Activated T-cell treated with anti-CD3 and anti-CD28 coated beads, Interleukin-2, amount 50 U/mL, for 4 hours (primary cell): ENCODE results near the gene TACC2. TPM values are rescaled to one million over a fixed set of nuclear protein-coding genes. Genes with fewer than 3 reads are reported as not detected.

ENCODE experiments used
- ATAC-seq, 2 donors: fragments of 200-7000 bp; cut with Tn5 transposase; one replicate each; pipeline ENCODE4 v1.10.0; 2021
- DNase-seq: peaks from one replicate; pipeline ENCODE4 v3.0.0-alpha.2; 2020
- H3K27me3 Mint-ChIP-seq: one replicate; pipeline ENCODE4 v1.8.0; 2021; ENCODE audit warnings: low read depth, mixed read lengths
- H3K36me3 Mint-ChIP-seq: one replicate; pipeline ENCODE4 v1.8.0; 2022; ENCODE audit warnings: mixed read lengths; ENCODE audit not compliant: insufficient read depth
- H3K4me1 Mint-ChIP-seq: one replicate; pipeline ENCODE4 v1.8.0; 2021; ENCODE audit warnings: low read depth, mixed read lengths
- H3K4me3 Mint-ChIP-seq: one replicate; pipeline ENCODE4 v1.8.0; 2021; ENCODE audit warnings: mild to moderate bottlenecking, moderate library complexity, mixed read lengths
- H3K9me3 Mint-ChIP-seq: one replicate; pipeline ENCODE4 v1.8.0; 2021; ENCODE audit warnings: mixed read lengths
- total RNA-seq, 3 donors: library from RNA; stranded (reverse); gene quantifications; one replicate each; pipeline ENCODE4 v1.2.1, GENCODE V29; 2021

Gene TACC2
- total RNA-seq, 3 donors from 2014 or later = 0.21 to 0.57 (median 0.43) TPM

DNA sequence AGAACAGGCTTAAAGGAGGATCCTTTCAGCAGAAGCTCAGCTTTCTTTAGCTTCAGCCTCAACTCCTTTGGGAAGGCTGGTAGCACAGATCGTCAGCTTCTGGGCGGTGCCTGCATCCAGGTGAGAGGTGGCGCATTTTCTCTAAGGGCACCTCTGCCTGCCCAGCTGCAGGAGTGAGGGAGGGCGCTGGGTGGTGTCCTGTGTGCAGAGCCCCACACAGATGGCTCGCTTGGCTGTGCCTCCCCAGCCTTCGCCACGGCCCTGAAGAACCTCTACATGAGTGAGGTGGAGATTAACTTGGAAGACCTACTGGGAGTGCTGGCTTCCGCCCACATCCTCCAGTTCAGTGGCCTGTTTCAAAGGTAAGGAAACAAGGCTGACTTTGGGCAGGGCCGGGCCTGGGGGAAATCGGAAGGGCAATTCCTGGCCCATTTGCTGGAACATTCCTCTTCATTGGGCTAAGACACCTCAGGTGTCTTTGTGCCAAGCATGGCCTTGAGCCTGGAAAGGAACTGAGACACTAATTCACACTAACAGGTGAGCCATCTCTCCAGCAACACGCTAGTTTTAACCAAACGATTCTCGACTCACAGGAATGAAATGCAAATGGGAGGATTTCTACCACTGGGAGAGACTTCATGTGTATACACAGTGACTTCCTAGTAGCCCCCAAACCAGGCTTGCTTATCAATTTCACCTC, 302.0 kb downstream of the TACC2 start:
- Mint-ChIP-seq H3K9me3 (no peaks in the 10 kb centered on the region), H3K27me3 (peaks cover 4% of the 10 kb centered on the region), H3K4me3 (no peak overlapping the region)

DNA sequence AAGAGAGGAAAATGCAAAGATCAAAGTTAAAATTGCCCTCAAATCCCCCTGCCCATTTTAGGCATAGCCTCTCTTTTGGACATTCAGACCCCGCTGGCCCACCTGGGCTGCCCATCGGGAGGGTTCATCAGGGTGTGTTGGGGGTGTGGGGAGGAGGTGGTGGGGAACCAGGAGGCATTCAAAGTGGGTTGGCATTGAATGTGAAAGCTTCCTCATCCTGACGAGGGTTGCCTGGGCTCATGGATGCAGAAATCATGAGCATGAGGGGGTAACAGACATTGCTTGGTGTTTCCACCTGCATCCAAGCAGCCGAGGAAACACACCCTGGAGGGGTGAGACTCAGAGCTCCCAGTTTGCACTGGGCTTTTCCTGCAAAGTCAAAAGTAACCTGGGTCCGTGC, 302.8 kb downstream of the TACC2 start:
- peaks cover 4% of the 10 kb centered on the region for H3K27me3 Mint-ChIP-seq
- ATAC-seq (no peak), DNase-seq (no peak)
- no peak overlapping the region for H3K4me3 Mint-ChIP-seq
- H3K36me3 Mint-ChIP-seq = no peaks in the 10 kb centered on the region
- no peaks in the 10 kb centered on the region for H3K9me3 Mint-ChIP-seq
- H3K4me1 Mint-ChIP-seq = peaks cover 10% of the 10 kb centered on the region

More for the DNA sequence above, 302.0 kb downstream of the TACC2 start:
- DNase-seq = no peak
- no peaks in the 10 kb centered on the region for H3K36me3 Mint-ChIP-seq
- peaks cover 10% of the 10 kb centered on the region for H3K4me1 Mint-ChIP-seq
- ATAC-seq = no peak

DNA sequence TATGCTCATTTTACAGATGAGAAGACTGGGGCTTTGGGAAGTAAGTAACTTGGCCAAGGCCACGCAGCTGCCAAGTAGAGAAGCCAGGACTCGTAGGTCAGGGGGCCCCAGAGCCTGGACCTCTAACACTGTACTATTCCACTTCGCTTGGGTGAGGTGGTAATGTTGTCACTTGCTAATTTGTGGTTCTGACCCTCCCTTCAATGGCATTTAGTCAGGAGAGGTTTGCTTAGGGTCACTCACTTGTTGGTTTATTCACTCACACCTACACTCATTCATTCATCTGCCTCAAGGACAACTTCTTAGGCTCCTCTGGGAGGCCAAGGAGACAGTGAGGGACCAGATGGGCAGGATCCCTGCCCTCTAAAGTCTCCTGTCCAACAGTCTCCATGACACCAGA, 303.4 kb downstream of the TACC2 start:
- H3K27me3 Mint-ChIP-seq = peaks cover 4% of the 10 kb centered on the region
- no peaks in the 10 kb centered on the region for H3K36me3 Mint-ChIP-seq
- DNase-seq (no peak), ATAC-seq (no peak)
- H3K9me3 Mint-ChIP-seq = no peaks in the 10 kb centered on the region
- H3K4me3 Mint-ChIP-seq = no peak overlapping the region
- peaks cover 10% of the 10 kb centered on the region for H3K4me1 Mint-ChIP-seq

DNA sequence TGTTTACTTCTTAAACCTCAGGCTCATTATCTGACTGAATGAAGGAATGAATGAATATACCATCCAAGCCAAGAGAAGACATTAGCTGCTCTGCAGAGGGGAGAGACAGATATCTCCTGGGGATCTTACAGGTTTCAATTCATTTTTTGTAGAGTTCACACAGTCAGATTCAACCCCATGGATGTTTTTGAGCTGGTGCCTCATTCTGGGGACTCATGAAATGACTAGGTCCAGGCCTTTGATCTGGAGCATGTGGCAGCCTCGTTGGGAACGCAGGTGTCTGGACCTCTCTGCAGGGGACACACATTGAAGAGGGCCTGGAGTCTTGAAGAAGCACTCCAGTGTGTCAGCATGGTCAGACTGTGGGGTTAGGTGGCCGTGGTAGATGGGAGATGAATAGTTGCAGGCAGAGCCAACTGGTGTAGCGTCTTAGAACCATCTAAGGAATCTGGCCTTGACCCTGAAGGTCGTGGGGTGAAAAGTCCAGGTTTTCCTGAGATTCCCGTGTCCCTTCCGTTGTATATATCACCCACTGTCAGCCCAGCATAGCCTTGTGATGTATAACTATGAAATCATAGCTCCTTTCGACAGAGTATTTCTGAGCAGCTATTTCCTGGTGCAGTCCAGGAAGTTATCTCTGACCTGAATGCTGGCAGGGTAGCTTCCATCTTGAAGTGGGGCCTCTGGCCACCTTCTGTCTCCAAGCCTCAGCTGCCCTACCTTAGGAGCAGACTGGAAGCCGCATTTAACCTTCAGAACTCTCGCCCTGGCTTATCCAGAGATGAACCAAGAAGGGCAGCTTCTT, 304.4 kb downstream of the TACC2 start:
- Mint-ChIP-seq H3K27me3 (no peaks in the 10 kb centered on the region), H3K4me3 (no peak overlapping the region), H3K36me3 (no peaks in the 10 kb centered on the region), H3K9me3 (no peaks in the 10 kb centered on the region), H3K4me1 (peaks cover 10% of the 10 kb centered on the region)
- ATAC-seq = peak in 1 of 2 donors; percentile 43
- DNase-seq = no peak

DNA sequence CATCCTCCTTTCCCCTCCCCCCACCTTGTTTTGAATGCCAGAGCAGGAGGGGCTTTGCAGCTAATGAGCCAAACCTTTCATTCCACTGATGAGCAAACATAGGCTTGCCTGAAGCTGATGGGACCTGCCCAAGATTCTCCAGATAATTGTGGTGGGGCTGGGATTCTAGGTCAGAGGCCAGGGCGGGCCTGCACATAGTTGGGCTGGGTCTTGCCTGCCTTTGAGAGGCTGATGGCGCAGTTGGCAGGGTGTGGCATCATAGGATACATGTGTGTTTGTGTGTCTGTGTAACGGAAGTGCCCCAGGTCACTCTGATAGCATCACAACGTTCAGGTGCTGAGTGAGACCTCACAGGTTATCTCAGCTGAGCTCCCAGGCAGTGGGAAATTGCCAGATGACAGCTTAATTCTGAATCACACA, 305.0 kb downstream of the TACC2 start:
- H3K36me3 Mint-ChIP-seq = no peaks in the 10 kb centered on the region
- ATAC-seq = no peak
- DNase-seq = no peak
- H3K27me3 Mint-ChIP-seq = no peaks in the 10 kb centered on the region
- peaks cover 12% of the 10 kb centered on the region for H3K4me1 Mint-ChIP-seq
- H3K4me3 Mint-ChIP-seq = no peak overlapping the region
- H3K9me3 Mint-ChIP-seq = no peaks in the 10 kb centered on the region

DNA sequence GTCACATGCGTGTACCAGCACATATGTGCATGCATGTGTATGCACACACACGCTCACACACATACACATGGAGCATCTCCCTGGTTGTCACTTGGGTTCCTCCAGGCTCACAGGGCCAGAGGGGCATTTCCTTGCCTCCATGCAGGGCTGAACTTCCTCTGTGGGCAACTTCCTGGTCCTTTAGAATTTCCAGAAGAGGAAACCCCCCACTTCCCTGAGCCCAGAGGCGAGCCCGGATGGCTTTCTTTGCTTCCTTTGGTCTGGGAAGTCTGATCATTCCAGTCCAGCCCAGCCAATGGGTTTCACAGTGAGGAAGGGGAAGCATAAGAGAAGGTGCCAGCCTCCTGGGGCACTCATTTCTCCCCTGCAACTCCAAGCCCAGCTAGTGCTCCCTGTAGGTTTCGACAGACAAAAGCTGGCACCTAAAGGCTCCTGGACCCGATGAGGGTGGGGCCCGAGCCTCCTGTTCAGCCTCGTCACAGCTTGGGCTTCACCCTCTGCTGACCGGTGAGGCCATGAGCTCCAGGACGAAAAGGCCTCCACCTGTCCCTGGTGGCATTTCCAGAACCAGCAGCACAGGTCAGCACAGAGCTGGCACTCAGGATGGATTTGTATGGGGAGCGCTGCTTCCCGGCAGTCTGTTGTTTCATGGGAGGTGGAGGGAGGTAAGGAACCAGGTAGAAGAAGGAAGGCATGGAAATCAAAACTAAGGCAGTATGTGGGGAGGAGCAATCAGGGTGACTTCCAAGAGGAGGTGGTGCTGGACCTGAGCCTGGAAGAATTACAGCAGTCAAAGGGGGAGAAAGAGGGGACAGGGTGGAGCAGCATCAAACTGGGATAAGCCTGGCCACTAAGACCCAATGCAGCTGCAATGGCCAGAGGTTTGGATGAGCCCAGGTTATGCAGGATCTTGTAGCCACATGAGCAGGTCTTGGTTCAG, 305.8 kb downstream of the TACC2 start:
- peaks cover 12% of the 10 kb centered on the region for H3K4me1 Mint-ChIP-seq

DNA sequence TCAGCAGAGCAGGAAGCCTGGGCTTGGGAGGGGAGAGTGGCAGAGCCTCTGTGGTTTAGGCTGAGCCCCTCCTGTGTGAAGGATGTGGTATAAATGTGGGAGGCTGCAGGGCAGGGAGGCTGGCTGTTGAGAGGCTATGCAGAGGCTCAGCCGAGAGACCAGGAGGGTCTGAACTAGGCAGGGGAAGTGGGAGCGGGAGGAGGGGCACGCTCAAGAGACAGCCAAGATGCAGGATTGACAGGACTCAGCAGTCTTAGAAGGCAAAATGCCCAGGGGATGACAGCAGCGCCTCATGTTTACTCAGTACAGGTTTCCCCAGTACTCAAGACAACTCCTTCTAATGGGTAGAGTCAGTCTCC, 306.5 kb downstream of the TACC2 start:
- no peak for DNase-seq
- Mint-ChIP-seq H3K4me3 (no peak overlapping the region), H3K9me3 (no peaks in the 10 kb centered on the region), H3K4me1 (peaks cover 12% of the 10 kb centered on the region), H3K36me3 (no peaks in the 10 kb centered on the region), H3K27me3 (no peaks in the 10 kb centered on the region)
- ATAC-seq = no peak

More for the DNA sequence above, 305.8 kb downstream of the TACC2 start:
- ATAC-seq (no peak), DNase-seq (no peak)
- Mint-ChIP-seq H3K36me3 (no peaks in the 10 kb centered on the region), H3K27me3 (no peaks in the 10 kb centered on the region), H3K9me3 (no peaks in the 10 kb centered on the region), H3K4me3 (no peak overlapping the region)

DNA sequence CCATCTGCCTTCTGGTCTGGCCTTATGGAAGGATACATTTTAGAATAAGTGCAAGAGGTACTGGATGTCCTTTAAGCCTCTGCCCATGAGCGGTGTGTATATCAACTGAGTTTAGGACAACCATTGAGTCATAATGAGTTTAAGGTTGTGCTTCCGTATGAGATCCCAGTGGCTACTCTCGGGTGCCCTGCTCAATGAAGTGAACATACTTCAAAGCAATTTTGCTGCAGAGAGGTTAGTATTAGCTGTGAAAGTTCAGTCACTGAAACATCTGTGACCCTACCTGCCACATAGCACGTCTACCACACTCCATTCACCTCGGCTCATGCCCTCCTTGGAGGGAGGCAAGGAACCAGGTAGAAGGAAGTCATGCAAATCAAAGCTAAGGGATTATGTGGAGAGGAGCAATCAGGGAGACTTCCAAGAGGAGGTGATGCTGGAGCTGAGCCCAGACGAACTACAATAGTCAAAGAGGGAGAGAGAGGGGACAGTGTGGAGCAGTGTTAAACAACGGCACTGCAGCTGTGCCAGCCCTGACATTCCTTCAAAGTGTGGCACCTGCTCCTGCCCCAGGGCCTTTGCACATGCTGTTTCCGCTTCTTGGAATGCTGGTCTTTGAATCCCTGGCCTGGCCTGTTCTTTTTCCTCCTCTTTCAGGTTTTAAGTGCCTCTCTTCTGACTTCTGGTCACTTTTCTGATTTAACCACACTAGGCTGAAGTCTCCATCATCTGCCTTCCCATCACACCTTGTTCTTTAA, 307.6 kb downstream of the TACC2 start:
- no peaks in the 10 kb centered on the region for H3K27me3 Mint-ChIP-seq
- no peak overlapping the region for H3K4me3 Mint-ChIP-seq
- no peaks in the 10 kb centered on the region for H3K9me3 Mint-ChIP-seq
- ATAC-seq (no peak), DNase-seq (no peak)
- no peaks in the 10 kb centered on the region for H3K36me3 Mint-ChIP-seq
- H3K4me1 Mint-ChIP-seq = peaks cover 12% of the 10 kb centered on the region

DNA sequence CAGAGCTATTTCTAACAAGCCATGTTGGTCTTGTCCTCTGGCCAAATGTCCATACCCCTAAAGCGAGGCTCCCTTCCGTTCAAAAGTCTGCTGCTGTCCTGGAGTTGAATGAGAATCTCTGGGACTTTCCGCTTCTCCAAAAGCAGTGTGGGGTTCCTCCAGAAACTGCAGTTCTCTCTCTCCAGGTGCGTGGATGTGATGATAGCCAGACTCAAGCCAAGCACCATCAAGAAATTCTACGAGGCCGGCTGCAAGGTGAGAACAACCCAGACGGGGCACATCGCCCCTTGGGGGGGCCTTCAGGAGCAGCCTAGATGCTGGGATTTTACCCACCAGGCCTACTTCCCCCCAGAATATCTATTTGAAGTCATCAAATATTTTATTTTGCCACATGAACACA, 308.6 kb downstream of the TACC2 start:
- no peaks in the 10 kb centered on the region for H3K9me3 Mint-ChIP-seq

DNA sequence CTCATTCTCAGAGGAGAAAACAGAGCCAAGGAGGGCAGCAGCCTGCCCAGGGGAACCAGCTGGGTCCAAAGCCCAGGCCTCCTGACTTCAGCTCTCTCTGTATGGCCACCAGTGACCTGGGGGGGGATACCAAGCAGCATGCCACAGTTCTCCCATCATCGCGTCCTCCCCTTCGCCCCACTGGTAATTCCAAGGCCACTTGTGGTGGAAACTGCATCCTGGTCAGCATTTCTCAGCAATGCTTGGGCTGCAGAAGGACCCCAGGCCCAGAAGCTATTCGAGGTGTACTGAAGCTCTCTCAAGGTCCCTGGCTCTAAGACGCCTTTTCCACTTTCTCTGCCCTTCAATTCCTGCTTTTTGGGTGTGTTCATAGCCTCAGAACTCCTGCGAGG, 309.2 kb downstream of the TACC2 start:
- no peaks in the 10 kb centered on the region for H3K27me3 Mint-ChIP-seq
- no peak for ATAC-seq

More for the DNA sequence above, 308.6 kb downstream of the TACC2 start:
- no peak for ATAC-seq
- H3K4me1 Mint-ChIP-seq = peaks cover 12% of the 10 kb centered on the region
- H3K36me3 Mint-ChIP-seq = no peaks in the 10 kb centered on the region
- DNase-seq = no peak
- no peak overlapping the region for H3K4me3 Mint-ChIP-seq
- no peaks in the 10 kb centered on the region for H3K27me3 Mint-ChIP-seq

DNA sequence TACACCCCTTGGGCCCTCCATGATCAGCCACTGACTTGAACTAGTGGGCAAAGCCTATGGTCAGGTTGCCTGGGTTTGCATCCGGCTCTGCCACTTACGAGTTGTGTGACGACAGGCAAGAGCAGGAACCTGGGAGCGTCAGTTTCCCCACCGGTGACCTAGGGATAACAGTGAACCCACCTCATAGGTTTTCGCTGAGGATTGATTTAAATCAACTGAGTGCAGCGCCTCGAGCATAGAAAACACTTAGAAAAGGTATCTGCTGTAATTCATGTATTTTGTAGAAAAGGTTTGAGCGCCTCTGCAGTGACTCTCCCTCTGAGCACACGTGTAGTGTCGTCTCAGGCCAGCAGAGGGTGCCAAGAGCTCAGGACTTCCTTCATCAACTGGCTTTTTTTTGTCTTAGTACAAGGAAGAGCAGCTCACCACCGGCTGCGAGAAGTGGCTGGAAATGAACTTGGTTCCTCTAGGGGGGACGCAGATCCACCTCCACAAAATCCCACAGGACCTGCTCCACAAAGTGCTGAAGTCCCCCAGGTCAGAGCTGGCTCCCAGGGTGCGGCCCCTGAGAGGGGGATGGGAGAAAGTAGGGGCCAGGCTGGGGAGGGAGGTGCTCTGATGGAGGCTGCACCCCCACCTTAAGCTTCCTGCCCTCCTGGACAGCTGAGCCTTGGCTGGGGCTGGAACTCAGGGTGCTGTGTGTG, 309.8 kb downstream of the TACC2 start:
- Mint-ChIP-seq H3K4me3 (peak overlapping the region; percentile 44), H3K27me3 (no peaks in the 10 kb centered on the region), H3K9me3 (no peaks in the 10 kb centered on the region), H3K36me3 (no peaks in the 10 kb centered on the region), H3K4me1 (peaks cover 12% of the 10 kb centered on the region)
- ATAC-seq = peak; percentile 82 to 94
- DNase-seq = peak; percentile 58

More for the DNA sequence above, 309.2 kb downstream of the TACC2 start:
- DNase-seq = no peak
- no peaks in the 10 kb centered on the region for H3K36me3 Mint-ChIP-seq
- no peak overlapping the region for H3K4me3 Mint-ChIP-seq
- H3K4me1 Mint-ChIP-seq = peaks cover 12% of the 10 kb centered on the region
- no peaks in the 10 kb centered on the region for H3K9me3 Mint-ChIP-seq

DNA sequence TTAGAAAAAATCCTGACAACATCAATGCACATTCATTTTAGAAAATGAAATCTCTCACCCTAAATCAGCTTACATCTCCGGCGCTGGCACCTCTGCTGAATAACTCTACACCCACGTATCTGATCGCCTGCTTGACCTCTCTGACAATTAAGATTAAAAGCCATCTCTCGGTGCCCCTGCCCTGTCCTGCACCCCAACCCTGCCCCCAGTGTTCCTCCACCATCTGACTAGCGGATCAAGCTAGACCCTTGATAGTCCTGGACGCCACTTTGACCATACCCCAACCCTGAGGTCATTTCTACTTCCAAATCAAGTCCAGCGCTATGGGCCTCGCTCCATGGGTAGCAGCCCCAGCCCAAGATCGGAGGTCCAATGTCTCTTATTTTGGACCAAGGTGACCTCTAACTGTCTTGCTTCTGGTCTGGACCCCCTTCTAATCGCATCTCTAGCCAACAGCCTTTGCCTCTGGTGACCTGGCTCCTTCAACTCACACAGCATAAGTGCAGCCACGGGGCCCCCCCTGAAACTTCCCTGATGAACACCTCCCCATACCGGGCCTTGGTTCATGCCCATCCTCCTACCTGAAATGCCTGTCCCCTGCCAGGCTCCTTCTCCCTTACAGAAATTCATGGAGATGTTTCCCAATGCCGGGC, 310.6 kb downstream of the TACC2 start:
- Mint-ChIP-seq H3K9me3 (no peaks in the 10 kb centered on the region), H3K27me3 (no peaks in the 10 kb centered on the region), H3K36me3 (no peaks in the 10 kb centered on the region), H3K4me3 (no peak overlapping the region), H3K4me1 (peaks cover 10% of the 10 kb centered on the region)
- ATAC-seq = no peak
- no peak for DNase-seq
